ENCODE measurements around the gene MPL.
"Not testable (repeated sequence)": the region's sequence is repeated elsewhere in the genome, so short reads cannot be mapped to it uniquely, and the experiment has no call there.

MPL gene

GRCh38 chr1:43382027-43382779 is 44.6 kb downstream of the MPL start:
- DNase-seq: no peak

GRCh38 chr1:43383449-43383848 is 45.8 kb downstream of the MPL start:
- DNase-seq: no peak

- no peak for DNase-seq
These were observed 49.1 kb downstream of the MPL start for GRCh38 chr1:43386676-43387075.

- DNase-seq: no peak
These were observed 50.5 kb downstream of the MPL start for GRCh38 chr1:43387976-43388599.

- no peak for DNase-seq
These were observed 51.0 kb downstream of the MPL start for GRCh38 chr1:43388613-43389012.

- peak; percentile 95 for DNase-seq
These were observed 52.0 kb downstream of the MPL start, which contains the start of the genes MED8 and SZT2 for GRCh38 chr1:43389326-43390313. Gene MED8, minus strand, starts transcription at chr1:43389800. Its CDS starts 36 bp downstream, at chr1:43389764. Gene SZT2, plus strand, starts transcription at chr1:43389899. Its CDS starts 70 bp downstream, at chr1:43389969.

GRCh38 chr1:43392702-43393101 is 55.1 kb downstream of the MPL start:
- no peak for DNase-seq

- DNase-seq: no peak
These were observed 57.9 kb downstream of the MPL start for GRCh38 chr1:43395523-43395922.

GRCh38 chr1:43396059-43396458 is 58.4 kb downstream of the MPL start:
- no peak for DNase-seq

- no peak for DNase-seq
These were observed 60.6 kb downstream of the MPL start for GRCh38 chr1:43398227-43398626.

- DNase-seq: not testable (repeated sequence)
These were observed 62.8 kb downstream of the MPL start for GRCh38 chr1:43400441-43400840.

GRCh38 chr1:43402089-43402865 is 64.7 kb downstream of the MPL start:
- DNase-seq: no peak
